ENCODE measurements around the gene AGAP1.
A peak's percentile ranks its signal among the peaks of the same experiment; 100 is the strongest.

AGAP1 gene

DNA sequence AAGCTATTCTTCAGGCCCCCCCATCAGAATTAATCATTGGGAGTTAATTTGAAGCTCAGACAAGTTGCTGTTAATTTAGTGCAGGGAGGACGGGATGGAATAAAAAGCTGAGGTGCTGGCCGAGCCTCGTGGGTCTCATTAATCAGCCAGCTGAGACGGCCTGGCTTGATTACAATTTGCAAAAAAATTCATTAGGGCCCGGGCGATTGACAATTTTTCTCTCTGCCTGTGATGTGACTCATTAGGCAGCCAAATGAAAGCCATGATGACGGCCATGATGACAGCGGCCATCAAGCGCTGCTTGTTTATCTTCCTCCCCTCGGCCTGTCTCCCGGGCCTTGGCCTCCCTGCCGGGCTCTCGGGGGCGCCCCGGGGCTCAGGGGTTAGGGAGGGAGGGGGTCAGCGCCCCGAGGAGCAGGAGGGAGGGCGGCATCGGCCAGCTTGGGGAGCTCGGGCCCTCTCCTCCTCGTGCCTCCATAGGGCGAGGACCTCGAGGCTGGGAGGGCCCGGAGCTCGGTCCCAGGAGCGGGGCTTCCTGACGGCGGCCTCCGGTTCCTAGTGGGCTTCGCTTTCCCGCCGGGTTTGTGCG lies 669.1 kb downstream of the AGAP1 start:
- DNase-seq (ENCODE audit: low read depth), result peak; percentile 19

DNA sequence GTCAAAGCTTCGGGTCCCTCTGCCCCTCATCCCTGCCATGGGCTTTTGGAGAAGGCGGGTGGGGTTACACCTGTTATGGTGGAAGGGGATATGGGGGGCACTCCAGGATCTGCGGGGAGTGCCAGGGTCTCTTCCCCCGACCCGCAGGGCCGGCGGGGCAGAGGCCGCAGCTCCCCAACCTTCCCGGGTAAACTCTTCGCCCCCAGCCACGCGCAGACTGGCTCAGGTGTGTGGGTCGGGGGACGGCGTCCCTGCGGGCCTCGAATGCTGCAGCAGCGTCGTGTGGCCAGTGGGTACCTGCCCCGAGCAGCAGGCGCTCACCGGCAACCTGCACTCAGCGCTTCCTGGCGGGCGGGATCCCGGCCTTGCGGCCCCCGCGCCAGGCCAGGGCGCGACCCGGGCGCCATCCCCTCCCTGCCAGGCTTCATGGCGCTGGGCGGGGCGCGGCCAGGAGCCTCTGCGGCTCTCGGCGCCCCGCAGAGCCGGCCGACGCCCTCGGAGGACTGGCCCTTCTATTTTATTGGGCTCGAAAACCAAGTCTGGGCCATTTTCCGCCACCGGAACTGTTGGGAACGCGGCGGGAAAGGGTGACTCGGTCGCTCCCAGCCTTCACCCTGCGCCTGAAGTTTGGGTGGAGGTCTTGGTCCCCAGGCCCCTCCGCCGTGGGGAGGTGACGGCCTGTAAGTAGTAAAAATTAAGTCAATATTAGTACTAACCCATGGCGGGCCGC lies 669.8 kb downstream of the AGAP1 start:
- no peak for DNase-seq (ENCODE audit: low read depth)

DNA sequence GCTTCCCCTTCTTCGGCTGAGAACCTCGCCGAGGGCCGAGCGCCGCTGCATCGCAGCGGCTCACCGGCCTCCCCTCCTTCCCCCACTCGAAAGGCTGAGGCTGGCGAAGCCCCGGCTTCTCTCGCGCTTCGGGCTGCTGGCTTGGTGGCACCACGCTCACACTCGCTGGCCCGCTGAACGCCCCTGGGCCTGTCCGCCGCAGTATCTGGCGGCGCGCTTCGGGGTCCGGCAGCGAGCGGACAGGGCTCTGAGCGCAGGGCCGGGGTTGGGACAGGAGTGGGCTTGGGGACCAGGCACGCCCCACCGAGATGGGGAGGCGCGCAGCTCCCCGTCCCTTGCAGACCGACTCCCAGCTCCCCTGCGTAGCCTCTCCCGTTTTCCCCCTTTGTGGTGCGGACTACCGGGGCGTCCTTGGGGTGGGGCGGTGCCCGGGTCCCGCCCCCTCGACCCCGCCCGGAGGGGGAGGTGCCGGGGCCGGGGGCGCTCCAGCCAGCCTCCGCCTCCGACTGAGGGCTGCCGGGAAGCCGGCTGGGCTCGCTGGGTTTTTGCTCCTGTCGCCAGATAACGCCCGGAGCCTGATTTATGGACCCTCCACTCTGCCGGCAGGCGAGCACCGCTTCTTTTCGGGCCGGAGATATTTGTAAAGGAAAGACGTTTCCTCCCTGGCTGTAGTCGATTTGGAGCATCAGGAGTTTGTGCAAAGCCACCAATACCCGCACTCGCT lies 670.5 kb downstream of the AGAP1 start:
- peak; percentile 72 for DNase-seq (ENCODE audit: low read depth)

DNA sequence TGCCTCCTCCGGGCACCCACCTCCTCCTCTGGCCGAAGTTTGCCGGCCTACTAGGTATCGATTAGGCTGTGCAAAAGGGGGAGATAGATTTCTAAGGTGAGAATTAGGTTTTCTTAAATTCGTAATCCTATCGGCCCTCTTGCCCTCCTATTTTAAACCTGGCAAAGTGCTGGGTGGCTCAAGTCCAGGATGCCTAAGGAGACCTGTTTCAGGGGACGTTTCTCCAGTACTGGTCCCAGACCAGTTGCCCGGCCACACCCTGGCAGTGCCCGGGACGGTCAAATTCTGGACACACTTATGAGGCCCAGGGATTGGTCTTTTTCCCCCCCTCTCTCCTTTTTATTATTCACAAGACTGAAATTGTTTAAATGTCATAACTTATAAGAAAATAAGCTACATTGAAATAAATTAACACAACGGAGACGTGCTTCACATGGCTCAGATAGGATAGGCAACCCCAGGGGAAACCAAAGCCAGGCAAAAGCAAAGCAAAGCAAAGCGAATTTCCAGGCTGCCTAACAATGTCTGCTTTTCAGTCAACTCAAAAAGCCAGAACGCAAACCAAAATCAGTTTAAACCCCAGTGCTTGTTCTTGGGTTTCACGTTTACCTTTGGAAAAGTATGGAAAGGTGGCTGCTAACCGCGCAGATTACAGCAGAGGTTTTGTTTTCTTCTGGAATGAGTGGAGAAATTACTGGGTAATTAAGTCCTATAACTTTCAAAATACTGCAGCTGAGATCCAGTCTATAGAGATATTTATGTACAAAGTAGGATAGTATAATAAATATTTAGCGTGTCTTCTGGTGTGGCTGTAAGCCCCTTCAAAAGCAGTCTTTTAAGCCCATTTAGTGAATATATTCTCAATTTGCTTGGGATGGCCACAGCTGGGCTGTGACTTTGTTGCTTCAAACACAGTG lies 671.3 kb downstream of the AGAP1 start:
- peak; percentile 17 for DNase-seq (ENCODE audit: low read depth)

DNA sequence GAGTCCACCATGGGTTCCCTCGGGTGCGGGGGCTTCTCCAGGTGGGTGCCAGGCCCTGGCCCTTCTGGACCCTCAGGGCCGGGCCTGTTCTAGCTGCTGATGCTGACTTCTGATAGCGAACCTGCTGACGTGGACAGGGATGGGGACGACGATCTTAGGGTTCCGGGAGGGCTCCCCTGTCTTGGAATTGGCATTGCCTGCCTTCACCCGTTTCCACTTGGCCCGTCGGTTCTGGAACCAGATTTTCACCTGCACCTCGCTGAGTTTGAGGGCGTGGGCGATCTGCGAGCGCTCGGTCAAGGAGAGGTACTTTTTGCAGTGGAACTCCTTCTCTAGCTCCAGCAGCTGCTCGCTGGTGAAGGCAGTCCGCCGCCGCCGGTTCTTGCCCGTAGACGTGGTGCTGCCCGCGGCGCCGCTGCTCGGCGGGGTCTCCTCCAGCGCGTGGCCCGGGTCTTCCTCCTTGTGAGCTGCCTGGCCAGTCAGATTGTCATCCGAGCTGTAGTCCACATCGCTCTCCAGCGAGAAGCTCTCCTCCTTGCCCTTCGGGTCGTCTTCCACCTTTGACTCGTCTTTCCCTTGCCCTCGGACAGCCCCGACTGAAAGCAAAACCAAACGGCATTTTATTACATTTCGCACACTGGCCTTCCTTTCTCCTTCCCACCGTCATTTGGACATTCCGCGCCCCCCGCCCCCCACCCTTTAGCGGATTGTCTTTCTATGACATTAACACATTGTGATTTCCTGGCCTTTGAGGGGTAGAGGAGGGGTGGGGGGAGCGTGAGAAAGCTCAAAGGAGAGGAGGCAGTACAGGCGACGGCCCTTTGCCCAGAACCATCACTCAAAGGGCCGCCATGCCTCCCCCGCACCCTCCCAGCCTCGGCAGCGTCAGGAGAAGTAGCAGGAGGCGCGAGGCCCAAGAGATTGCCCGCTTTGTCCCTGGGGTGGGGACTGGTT lies 672.3 kb downstream of the AGAP1 start:
- peak; percentile 64 for DNase-seq (ENCODE audit: low read depth)

DNA sequence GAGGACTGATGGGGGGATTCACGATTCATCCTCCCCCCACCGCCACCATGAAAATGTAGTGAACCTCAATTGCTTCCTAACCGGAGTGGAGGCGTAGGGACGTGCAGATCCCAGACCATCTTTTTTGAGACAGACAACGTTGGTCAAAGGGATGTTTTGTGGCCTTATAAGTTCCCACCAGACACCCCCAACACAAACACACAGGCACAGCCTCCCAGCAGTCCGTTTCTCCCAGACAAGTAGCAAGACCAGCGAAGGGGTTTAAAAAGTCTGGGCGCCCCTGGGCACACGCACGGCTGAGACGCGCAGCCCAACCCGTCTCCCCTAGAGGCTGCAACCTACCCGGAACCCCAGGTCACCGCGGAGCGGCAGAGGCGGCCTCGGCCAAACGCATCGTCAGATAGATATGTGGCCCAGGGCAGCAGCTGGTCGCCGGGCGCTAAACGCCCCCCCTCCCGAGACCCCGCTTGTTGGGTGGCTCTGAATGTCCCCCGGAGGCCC lies 673.0 kb downstream of the AGAP1 start:
- DNase-seq (ENCODE audit: low read depth), result no peak

DNA sequence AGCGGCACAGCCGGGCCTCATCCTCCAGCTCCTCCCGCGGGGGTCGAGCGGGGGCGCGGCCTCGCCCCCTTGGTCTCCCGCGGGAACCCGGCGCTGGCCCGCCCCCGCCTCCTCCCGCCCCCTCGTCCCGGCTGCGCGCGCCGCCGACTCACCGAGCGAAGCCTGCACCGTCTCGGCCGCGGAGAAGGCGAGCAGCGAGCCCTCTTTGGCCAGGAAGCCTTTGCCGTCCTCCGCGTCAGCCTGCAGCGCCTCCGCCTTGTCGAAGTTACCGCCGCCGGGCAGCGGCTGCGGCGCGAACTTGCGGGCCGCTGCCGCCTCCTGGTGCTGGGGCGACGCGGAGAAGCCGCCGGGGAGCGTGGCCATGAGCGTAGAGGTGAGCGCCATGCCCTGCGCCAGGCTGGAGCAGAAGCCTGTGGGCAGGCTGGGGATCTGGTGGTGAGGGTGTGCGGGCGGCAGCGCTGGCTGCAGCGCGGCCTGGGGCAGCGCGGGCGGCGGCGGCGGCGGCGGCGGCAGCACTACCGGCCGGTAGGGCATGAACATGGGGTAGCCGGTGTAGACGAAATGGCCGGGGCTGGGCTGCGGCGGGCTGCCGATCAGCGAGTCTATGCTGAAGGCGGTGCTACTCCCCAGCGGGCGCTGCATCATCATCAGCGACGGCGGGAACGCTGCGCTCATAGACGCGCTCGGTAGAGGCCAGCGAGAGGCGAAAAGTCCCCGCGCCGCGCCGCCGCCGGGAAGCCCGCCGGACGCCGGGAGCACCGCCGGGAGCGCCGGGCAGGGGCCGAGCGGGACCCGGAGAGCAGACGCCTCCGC lies 673.7 kb downstream of the AGAP1 start:
- DNase-seq (ENCODE audit: low read depth), result peak; percentile 69

DNA sequence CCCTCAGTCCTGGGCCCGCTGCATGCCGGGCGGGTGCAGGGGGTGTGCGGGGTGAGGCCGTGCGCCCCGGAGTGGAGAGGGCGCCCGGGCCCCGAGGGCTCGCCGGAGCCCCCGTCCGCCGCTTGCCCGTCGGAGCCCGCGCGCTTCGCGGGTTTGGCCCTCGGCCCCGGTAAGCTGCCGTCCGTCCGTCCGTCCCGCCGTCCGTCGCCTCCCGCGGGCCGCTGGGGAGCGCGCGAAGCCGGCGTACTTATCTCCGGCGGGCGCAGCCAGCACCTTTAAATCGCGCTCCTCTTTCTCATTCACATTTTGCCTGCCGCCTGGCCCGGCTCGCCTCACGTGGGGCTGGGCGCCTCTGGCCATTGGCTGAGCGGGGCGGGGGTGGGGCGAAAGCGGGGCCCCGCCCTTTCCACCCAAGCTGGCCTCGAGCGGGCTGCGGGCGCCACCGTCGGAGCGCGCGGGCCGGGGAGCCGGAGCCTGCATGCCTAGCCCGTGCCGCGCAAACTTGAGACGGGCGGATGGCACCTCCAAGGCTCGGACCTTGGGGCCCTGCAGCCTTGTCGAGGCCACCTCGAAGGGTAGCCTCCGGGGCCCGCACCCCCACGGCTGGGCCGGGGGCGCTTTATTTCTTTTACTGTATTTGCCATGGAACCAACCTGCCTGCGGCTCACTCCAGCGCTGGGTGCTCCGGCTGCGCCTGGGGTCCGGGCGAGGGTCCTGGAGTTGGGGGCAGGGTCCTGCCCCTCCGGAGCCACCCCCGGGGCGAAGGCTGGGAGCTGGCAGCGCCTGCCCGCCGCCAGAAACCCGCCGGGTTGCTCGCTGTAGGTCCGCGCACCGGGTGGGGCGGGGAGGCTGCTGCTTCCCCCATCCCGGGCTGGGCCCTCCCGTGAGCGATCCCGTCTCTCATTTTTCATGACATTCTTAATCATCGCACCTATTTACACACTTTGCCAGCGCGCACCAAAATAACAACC lies 674.6 kb downstream of the AGAP1 start, which contains the start of gene GBX2:
Gene GBX2 (minus strand): TSS at position 277 of the 971 bp plus-strand sequence. CDS start 415 bp downstream, outside the sequence.
- peak; percentile 90 for DNase-seq (ENCODE audit: low read depth)

DNA sequence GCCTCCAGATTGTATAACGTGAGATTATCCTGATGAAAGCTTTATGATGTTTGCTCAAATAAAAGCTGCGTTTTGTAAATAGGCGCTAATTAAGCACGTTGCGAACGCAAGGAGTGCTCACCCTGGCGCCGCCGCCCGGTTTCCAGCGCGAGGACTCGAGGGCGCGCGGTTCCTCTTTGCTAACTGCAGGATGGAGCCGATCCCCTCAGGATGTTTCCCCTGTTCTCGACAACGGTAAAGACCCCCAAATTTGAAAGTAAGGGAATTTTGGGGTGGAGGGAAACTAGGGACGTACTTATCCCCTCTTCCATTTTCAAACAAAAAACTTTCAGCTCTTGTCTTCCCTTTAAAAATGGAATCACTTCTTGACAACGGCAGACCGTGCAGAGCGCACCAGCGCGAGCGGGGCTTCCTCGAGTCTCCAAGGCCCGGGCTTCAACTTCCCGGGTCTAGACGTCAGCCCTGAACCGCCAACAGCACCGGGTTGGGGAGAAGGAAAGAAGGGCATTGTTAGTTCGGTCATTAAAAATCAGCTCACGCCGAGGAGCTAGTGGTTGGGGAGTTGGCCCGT lies 675.4 kb downstream of the AGAP1 start:
- DNase-seq (ENCODE audit: low read depth), result peak; percentile 43

DNA sequence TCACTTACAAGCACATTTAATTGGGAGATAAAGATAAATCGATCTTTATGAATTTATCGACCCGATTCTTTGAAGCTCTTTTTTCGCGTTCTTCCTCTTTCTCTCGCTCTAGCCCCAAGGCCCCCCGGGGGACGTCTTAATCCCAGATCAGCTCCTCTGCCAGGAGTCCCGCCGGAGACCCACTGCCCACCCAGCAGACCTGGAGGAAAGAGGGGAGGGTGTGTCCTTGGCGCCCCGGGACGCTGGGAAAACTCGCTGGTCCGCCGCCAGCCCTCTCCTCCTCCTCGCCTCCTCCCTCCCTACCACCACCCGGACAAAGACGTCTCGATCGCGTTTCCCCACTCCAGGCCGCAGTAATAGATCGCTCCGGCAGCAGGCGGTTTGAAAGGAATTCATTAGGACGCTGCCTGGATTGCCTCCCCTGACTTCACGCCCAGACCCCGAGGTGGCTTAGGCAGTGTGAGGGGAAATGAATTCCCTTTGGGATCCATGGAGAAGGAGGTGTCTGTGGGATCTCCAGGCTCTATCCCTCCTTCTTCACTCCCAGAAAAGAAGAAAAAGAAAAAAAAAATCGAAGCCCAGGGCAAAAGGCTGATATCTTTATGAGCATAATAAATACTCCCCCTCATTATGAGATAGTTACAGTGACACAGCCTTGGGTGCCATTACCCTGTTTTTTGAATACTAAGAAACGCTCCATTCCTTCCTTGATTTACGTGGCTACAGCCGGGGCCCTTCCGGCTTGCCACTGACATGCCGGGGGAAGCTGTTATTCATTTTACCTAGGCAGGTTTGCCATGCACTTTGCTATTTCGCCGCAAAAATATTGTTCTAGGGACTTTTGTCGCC lies 676.1 kb downstream of the AGAP1 start:
- DNase-seq (ENCODE audit: low read depth), result peak; percentile 45

DNA sequence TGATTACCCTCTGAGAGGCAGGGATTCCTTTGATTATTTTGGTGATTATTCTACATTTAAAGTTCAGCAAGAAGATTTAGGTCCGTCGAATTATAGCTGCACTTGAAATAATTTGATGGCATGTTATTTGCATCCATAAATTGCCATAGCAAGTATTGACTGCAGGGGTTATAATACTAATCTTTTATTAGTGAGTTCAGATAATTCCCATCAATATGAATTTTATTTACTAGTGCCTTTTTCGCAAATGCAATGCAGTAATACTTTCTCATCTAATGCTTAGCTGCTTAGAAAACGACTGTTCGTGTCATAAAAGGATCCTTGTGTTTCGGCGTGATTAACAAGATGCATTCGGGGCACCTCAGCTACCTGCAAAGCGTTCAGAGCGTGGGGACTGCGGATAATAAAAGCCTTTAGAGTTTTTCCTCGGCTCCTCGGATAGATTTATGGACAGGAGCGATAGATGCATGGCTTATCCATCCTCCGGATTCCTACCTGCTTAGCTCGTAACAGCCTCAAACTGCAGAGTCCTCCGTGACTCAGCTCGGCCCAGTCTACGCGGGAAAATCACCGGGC lies 676.8 kb downstream of the AGAP1 start:
- peak; percentile 21 for DNase-seq (ENCODE audit: low read depth)

DNA sequence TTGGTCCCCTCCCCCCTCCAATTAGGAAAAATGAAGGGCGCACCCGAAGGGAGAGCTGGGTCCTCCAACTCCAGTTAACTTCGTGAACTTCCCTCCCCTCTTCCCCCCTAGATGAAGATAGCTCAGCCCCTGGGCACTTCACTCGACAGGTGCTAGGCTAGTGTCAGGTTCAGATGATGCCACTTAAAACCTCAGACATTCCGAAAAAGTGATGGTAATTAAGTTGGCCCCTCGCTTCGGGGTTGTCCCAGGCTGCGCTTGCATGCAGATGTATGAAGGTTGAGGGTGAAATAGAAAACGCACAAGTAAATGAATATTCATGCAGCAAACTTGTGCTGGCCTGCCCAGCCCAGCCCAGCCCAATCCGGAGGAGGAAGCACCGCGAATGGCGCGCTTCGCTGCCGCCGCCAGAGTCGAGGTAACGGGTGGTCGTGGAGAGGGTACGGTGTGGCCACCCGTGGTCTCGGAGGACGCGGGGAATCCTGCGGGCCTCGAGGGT lies 677.4 kb downstream of the AGAP1 start:
- peak; percentile 17 for DNase-seq (ENCODE audit: low read depth)

DNA sequence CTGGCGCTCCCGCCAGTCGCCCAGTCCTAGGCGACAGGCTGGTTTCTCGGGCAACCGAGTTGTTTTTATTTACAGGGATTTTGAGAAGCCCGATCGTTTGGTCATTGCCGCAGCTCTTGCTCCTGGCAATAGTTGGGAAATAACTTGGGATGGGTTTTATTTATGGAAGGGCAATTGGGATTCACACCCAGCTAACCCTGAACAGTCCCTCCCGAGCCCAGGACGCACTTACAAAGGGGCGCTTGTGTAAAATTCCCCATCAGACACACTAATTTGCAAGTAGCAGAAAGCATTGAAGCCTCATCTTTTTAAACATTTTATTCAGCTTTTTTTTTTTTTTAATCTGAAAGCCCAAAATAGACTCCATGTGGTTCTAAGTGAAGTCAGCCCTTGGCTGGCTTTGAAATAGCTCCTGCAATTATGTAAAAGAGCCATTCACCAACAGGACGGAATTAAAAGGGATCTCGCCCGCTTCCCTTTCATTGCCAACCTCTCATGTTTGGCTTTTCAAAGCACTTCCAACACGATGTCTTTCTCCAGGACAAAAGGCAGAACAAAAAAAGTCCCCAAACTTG lies 677.9 kb downstream of the AGAP1 start:
- DNase-seq (ENCODE audit: low read depth), result peak; percentile 46

DNA sequence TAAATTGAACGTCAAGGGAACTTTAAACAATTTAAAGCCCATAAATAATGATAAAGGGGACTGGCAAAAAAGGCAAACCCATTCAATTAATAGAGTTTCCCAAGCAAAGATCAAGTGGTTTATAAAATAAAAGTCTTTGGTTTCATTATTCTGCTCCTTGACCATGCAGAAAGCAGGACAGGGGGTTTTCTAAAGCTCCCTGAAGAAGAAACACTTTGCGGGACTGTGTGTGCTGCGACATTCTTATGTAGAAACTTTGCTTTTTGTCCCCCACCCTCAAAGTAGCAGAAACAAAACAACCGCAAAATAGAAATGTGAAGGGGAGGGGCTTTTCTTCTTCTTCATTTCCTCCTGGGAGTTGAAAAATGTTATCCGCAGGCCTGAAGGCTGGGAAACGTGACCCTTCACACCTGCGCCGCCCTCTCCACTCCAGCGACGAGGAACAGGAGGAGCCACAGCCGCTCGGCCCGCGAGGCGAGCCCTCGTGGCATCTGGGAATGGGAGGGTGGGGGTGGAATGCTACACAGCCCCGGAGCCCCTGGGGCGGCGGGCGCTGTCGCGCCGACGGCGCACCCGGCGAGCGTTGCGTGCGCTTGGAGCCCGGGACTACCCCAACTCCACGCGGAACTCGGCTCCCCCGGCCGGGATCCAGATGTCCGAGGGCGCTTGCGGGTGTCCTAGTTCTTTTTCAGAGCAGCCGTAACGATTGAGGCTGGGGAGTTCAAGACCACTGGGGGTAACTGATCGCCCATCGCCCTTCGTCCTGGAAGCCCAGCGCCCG lies 678.6 kb downstream of the AGAP1 start:
- DNase-seq (ENCODE audit: low read depth), result peak; percentile 34

DNA sequence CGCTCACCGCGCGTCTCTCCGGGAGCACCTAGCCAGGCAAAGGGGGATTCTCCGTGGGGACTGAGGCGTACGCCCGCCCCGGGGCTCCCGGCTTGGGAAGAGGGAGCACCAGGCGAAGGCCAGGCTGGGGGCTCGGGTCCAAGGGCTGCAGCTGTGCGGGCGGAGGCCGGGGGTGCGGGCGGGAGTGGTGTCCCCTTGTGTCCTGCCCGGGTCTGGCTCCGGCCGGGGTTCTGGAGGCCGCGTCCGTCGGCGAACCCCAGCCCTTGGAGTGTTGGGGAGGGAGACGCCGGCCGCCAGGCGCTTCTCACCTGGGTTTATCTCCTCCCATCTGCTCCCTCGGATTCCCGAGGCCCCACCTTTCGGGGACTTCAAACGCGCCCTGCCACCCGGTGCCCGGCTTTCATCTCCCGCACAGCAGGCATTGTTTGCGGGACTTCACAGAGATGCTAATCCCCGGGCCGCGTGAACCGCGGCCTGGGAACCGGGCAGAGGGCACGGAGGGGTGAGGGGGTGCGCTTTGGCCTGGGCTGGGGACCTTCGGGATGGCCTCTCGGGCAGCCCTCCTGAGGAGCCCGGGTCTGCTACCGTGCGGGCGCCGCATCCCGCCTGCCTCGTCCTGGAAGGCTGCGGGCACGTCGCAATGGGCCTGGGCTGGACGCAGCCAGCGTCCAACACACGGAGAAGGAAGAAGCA lies 679.3 kb downstream of the AGAP1 start:
- no peak for DNase-seq (ENCODE audit: low read depth)

Measured in EH (cell line).